Hindlimb muscle (tissue), 1 donor: ENCODE data around the gene GFOD2. TPM values are rescaled to one million over a fixed set of nuclear protein-coding genes. Genes with fewer than 3 reads are reported as not detected.

Experiments
- DNase-seq: peaks from one replicate; pipeline ENCODE4 v3.0.0-alpha.2; 2013
- polyA plus RNA-seq: library from polyadenylated mRNA; unstranded; fragments of 120-200 nt; gene quantifications from one replicate; pipeline ENCODE4 v1.2.1, GENCODE V29; 2013; ENCODE audit not compliant: insufficient read length

Gene GFOD2
- polyA plus RNA-seq, 1 donor: 15.8 TPM

DNA sequence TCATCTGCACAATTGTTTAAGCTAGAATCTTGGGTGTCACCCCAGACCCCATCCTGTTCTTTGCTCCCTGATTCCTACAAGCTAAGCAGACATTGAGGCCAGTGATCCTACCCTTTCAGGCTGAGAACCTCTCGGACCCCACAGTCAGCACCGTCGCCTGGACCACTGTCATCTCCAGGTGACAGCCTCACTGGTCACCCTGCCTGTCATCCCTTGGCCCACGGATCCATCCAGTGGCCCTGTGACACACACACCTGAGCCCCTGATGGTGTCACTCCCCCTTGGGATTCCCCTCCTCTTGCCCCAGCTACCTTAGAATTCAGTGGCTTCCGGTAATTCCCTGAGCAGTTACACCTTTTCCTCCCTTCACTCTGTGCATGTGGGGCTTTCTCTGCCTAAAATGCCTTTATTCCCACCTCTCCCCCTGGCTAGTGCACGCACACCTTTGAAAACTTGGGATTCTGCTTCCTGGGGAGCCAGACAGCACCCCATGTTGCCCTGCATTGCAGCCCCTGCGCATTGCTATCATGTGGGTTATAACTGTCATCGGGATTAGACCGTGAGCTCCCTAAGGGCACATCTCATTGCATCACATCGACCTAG lies 49.5 kb downstream of the GFOD2 start:
- no peak for DNase-seq

DNA sequence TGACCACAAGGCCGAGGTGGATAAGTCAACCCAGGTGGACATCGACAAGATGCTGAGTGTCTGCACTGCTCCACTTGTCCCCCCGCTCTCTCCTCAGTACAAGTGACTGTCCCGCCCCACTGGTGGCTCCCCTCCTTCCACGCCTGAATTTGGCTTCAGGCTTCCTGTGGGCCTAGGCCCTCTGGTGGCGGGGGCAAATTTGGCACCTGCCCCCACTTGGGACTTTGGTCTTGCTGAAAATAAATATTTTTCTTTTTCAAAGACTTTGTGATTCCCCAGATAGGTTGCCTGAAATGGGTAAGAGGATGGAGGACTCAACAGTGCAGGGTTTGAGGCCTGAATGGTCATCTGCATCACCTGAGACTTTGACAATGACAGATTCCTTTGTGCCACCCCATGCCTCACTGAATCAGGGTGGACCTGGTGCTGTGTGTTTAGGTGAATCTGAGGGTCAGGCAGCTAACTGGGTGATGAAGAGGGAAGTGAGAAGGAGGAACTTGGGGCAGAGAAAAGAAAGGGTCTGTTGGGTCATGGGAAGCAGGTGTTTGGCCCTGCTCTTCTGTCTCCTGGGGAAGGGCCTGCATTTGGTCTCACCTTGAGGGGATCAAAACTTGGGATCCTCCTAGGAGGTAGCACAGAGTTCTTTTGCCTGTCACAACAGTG lies 50.5 kb downstream of the GFOD2 start:
- no peak for DNase-seq

DNA sequence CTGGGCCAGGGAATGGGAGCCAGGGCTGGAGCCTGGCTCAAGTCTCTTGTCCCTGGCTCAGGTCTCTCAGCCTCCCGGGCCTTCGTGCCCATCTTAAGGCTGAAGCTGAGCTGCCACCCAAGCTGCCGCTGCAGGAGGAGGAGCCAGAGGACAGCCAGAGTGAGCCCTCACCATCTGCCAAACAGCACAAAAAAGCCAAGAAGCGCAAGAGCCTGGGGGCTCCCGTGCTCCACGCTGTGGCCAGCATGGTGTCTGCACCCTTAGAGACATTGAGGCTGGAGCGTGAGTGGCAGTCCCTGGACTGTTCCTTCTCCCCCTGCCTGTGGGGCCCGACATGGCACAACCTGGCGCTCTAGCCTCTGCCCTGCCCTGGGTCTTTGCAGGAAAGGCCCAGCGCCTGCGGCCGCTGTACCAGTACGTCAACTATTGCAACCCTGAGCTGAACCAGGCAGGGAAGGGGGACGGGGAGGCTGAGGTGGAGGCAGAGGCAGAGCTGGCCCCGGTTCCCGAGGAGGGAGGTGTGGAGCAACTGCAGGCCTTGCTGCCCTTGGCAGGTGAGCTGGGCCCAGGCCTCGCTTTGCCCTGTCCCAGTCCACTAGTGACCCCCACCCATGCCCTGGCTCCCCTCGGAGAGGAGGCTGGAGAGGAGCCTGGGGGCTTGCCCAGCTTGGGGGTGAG lies 51.2 kb downstream of the GFOD2 start:
- peak; percentile 83 for DNase-seq

DNA sequence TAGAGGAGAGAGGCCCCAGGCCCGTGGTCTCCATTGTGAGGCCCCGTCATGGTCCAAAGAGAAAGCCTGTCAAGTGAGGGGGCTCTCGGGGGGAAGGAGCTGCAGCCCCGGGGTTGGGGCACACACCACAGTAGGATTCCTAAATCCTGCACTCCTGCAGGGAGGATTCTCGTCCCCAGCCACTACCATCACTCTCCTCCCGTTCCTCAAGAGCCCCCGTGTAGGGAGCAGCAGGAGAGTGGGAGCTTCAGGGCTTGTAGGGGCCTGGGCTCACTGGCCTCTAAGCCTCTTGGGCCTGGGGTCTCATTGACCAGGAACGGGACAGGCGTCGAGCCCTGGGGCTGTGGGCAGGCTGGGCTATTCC lies 51.7 kb downstream of the GFOD2 start:
- DNase-seq: no peak

DNA sequence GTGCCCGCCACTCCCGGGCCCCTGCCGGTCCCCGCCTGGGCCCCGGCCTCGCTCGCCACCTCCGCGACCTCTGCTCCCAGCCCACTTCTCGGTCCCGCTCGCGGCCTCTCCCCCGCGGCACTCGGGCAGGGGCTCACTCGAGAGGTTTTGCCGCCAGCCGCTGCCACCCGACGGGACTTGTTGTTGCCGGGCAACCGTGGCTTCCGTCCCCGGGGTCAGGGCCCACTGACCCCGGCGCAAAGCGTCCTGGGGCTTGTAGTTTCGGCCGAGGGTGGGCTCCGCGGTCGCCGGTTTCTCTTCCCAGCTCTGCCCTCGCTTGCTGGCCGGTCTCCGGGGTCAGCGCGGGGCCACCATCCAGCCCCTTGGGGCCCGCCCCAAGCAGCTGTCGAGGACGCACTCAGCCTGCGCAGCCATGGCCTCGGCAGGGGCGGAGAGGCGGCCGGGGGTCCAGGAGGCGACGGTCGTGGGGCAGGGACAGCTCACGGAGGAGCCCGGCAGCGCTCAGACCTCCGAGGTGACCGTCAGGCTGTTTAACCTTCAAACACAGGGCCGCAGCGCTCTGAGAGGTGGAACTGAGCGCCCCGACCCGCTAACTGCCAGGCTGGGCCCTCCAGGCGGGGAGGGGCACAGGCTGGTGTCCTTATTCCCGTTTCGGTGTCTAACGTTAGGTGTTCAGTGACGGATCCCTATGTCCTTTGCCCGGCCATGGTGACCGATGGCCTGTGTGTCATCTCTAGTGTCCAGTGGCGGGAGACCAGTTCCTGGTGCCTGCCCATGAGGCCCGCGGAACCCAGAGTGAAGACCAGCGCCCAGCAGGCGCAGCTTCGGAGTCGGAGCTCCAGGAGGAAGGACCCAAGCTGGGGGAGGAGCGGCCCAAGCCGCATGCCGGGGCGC lies 52.3 kb downstream of the GFOD2 start, which contains the start of the genes C16orf86 and ENKD1:
TSS of gene C16orf86 (plus strand) at position 256 of the 894 bp plus-strand sequence. CDS start at position 413, 157 bp downstream.
TSS of gene ENKD1 (minus strand) at position 192 of the 894 bp plus-strand sequence. CDS start 308 bp downstream, outside the sequence.
- DNase-seq: peak; percentile 84

- DNase-seq: no peak
Observed at GRCh38 chr16:67666032-67666551, 53.0 kb downstream of the GFOD2 start.

- DNase-seq: no peak
Observed at GRCh38 chr16:67665598-67665997, 53.5 kb downstream of the GFOD2 start.

GRCh38 chr16:67664871-67665270 lies 54.2 kb downstream of the GFOD2 start:
- no peak for DNase-seq

- no peak for DNase-seq
Observed at GRCh38 chr16:67664258-67664657, 54.9 kb downstream of the GFOD2 start.

- DNase-seq: no peak
Observed at GRCh38 chr16:67663877-67664222, 55.3 kb downstream of the GFOD2 start.

DNA sequence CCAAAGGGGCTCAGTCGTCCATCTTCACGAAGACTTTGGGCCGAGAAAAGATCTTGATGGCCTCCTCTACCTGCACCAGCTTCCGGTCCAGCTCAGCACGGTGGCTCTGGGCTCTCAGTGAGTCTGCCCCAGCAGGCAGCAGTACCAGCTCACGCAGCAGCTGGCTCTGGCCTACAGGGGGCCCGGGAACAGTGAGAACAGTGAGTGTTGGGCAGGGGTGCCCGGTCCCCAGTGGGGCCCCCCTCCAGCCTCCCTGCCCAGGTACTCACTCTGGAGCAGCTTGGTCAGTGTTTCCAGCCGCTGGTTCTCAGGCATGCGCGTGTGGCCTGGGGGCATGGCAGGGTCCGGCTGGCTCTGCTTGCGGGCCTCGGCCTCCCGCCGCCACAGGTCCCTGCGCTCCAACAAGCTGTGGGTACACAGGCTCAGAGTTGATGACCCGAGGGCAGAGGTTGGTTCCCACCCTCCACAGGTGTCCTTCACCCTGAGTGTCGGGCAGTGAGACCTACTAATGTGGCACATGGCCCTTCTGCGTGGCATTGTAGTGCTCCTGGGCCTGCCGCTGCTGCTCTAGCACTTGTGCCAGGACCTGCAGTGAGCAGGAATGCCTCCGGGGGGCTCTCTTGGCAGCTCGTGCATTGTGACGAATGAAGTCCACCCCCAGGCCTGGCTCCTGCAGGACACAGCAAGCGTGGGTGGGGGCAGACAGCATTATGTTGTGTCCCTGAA lies 55.8 kb downstream of the GFOD2 start:
- DNase-seq: no peak

DNA sequence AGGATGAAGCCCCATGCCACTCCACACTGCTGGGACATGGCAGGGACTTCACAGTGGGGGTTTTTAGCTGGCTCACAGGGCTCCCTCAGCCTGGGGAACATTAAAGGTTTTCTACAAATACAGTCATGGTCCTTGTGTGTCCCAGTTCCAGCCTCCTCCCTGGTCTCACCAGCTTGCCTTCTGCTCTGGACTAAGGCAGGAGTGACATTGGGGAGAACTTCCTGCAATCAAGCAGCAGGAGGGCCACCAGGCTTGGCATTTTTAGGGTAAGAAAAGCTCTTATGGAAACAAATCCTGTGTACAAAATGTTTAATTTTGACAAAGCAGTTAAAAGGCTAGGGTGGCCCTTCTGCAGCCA lies 56.5 kb downstream of the GFOD2 start:
- no peak for DNase-seq

GRCh38 chr16:67661886-67662652 lies 57.0 kb downstream of the GFOD2 start:
- no peak for DNase-seq

- DNase-seq: peak; percentile 56
Observed at GRCh38 chr16:67661101-67661761, 57.9 kb downstream of the GFOD2 start.

GRCh38 chr16:67660564-67661028 lies 58.5 kb downstream of the GFOD2 start, which contains the start of gene PARD6A:
PARD6A (plus strand) TSS chr16:67660960; CDS start chr16:67661039, 79 bp downstream.
- DNase-seq: peak; percentile 98

DNA sequence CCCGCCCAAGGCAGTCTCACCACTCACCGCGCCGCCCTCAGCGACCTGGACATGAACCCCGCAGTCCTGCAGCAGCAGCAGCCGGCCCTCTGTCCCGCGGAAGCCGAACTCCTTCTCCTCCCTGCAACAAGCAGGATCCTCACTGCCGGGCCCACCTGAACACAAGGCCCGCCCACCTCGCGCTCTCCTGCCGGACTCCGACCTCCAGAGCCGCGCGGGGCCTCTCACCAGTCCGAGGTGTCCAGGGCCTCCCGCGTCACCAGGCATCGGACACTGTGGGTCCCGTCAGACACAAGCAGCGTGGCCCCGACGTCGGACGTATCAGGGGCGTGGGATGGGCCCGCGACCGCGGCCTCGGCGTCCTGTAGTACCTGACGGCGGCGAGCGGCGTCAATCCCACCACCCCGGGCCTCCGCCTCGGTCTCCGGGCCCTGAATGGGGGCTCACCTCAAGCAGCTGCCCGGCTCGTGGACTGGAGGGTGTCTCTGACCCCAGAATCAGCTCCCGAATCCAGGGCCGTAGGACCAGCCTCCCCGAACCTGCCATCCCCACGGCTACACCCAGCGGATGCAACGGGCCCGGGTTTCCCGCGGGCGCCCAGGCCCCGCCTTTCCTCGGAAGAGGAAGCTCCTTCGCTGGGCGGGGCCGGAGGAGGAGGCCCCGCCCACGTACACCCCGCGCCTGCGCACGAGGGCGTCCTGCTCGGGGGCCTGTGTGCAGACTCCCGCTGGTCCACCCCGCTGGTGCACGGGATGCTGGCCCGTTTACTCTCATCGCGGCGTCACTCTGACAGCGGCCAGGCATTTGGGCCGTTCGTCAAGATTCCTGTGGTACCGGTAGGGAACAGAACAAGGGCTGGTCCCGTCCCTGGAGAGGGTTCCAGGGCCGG lies 59.2 kb downstream of the GFOD2 start, which contains the start of gene ACD:
TSS of gene ACD (minus strand) at position 586 of the 889 bp plus-strand sequence. CDS start at position 546, 40 bp downstream.
- peak; percentile 96 for DNase-seq

DNA sequence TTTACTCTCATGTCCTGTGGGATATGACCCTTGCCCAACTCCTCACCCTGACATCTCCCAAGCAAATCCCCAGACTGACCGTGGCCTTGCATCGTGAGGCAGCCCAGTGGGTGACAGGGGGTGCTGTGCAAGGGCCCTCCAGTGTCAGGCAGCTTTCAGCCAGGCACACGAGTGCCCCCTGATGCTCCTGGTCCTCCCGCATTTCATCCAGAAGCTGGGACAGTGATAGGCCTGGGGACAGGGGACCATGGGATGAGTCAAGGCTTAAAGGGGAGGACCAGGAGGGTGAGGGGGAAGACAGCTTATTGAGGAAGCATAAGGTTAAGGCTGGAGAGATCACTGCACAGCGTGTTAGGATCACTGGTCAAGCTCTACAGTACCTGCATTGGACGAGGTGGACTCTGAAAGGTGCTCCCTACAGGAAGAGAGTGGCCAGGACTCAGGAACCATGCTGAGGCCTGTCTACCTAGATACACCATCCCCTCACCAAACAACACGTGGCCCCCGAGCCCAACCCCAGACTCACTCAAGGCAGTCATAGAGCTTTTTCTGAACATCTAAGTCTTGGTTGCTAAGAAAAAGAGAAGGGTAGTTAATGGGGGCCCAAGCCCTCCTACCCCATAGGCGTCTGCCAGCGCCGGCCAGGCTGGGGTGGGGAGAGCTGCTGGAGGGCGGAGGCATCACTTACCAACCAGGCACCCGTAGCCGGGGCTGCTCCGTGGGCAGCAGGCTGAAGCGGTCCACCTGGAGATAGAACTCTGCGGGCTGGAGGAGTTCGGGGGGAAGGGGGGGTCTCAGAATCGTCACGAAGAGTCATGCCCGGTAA lies 60.1 kb downstream of the GFOD2 start:
- DNase-seq: no peak
